GM12873 (cell line): Measurements from ENCODE around the gene ZFP91.

Experiments
- CTCF ChIP-seq: IDR thresholded peaks from 2 replicates; pipeline ENCODE4 v1.5.1; 2012; ENCODE audit warnings: low read depth, mild to moderate bottlenecking, moderate library complexity, low read length, control low read depth; ENCODE audit not compliant: insufficient read depth; ENCODE audit errors: missing control alignments

The ZFP91 gene

DNA sequence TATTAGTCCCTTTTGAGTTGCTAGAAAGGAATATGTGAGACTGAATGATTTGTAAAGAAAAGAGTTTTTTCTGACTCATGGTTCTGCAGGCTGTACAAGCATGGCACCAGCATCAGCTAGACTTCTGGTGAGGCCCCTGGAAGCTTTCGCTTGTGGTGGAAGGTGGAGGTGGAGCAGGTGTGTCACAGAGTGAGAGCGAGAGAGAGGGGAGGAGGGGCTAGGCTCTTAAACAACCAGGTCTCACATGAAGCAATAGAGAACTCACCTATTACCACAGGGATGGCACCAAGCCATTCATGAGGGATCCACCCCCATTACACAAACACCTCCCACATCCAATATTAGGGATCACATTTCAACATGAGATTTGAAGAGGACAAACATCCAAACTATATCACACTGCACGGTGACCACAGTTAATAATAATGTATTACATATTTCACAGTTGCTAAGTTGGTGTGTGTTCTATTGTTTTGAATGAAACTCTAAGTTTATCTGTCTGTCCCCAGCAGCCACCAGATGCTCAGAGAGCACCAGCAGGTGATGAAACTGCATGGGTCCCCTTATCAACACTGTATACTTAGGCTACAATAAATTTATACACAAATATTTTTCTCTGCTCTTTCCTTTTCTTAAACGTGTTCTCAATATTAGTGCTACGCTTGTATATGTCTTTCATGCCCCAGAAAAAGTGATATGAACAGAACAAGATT, 14.1 kb downstream of the ZFP91 start:
- no peak for TF ChIP-seq CTCF

- TF ChIP-seq CTCF: no peak
Measured at GRCh38 chr11:58594826-58595225, 16.0 kb downstream of the ZFP91 start.

- TF ChIP-seq CTCF: no peak
Measured at GRCh38 chr11:58596621-58597020, 17.8 kb downstream of the ZFP91 start.

DNA sequence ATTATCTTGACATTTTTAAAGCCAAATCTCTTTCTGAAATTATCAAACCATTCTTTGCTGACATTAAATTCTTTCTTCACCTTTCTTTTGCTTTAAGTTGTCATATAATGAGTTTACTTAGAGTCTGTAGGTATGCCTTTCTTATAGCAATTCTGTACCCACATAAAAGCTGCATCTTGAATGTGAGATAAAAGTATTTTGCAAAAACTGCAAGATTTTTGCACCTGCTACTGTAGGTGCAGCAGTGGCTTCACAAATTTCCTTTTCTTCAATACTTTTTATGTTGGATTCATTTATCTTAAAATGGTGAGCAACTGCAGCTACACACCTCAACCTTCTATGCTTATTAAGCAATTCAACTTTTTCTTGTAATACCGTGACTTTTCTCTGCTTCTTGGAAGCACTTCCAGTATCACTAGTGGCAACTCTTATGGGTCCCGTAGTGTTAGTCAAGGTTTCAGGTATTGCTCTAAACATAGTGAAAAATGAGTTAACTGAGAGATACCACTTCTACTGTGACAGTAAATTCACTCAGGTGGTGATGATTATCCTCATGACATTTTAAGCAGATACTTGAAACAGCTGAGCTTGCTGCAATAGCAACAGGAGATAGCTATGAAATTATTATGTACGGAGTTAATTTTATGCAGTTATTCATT, 18.8 kb downstream of the ZFP91 start:
- TF ChIP-seq CTCF: no peak

DNA sequence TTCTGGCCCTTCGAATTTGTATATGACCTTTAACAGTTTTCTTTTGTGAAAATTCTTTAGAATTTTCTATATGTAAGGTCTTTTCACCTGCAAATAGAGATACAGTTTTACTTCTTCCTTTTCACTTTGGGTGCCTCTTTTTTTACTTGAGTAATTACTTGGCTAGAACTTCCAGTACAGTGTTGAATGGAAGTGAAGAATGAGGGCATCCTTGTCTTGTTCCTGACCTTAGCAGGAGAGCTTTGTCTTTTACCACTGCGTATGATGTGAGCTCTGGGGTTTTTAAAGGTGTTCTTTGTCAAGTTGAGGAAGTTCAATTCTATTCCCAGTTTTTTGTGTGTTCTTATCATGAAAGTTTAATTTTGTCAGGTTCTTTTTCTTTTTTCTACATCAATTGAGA, 21.6 kb downstream of the ZFP91 start:
- no peak for TF ChIP-seq CTCF

- no peak for TF ChIP-seq CTCF
Measured at GRCh38 chr11:58606930-58607714, 28.3 kb downstream of the ZFP91 start.

DNA sequence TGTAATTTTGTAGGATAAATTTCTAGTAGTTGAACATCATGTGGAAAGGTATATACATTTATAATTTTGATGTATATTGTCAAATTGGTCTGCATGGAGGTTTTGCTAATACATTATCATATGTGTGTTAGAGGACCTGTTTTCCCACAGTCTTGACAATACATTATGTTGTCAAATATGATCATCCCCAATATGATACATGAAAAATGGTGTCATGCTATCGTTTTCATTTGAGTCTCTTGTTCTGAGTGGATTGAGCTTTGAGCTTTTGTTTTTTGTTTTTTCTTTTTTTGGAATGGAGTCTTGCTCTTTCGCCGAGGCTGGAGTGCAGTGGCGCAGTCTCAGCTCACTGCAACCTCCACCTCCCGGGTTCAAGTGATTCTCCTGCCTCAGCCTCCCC, 29.5 kb downstream of the ZFP91 start:
- no peak for TF ChIP-seq CTCF
